Daoy (cell line): ENCODE data around the gene EEPD1. TPM values are rescaled to one million over a fixed set of nuclear protein-coding genes. Genes with fewer than 3 reads are reported as not detected.

ENCODE experiments used
- DNase-seq: peaks from one replicate; pipeline ENCODE4 v3.0.0-alpha.2; 2015; ENCODE audit warnings: low read depth
- total RNA-seq: library from RNA; depleted of rRNA; stranded (reverse); fragments of >200 nt; shearing (Covaris generic); gene quantifications from 2 replicates; pipeline ENCODE4 v1.2.3, GENCODE V29; 2014

Gene EEPD1
- total RNA-seq, 1 experiment from 2014 or later, result 10.7 TPM

GRCh38 chr7:36279200-36279925 lies 126.3 kb downstream of the EEPD1 start:
- no peak for DNase-seq

GRCh38 chr7:36279926-36280315 lies 126.9 kb downstream of the EEPD1 start:
- DNase-seq, result no peak

GRCh38 chr7:36280840-36281812 lies 128.1 kb downstream of the EEPD1 start:
- DNase-seq, result peak; percentile 96

DNA sequence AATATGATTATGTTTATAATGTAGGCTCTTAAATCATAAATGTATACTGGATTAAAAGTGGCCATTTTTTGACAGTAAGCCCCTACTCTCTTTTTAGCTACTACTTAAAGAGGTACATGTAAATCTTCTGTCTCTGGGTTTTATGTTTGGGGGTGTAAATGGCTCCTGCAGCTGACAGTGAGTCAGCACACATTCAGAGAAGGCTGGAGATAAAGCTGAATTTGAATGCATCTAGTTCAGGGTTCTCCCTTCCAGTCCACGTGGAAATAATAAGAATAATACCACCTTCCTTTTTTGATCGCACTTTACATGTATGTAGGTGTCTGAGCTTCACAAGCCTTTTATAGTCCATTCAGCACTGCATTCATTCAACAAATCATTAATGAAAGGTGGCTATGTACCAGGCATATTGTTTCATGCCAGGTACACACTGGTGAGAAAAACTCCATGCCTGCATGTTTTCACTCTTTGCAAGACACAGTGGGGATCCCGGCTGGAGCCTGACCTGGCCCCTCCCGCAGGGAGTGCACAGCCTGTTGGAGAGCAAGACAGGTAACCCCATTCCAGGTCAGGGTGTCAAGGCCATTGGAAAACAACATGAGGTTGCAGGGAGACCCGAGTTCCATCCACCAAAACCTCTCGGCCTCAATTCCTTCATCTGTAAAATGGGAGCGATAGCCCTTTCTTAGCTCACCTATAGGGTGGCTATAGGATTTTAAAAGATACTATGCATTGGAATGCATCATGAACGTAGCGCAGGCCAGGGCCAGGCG lies 129.1 kb downstream of the EEPD1 start:
- DNase-seq, result peak; percentile 63

GRCh38 chr7:36283181-36283580 lies 130.1 kb downstream of the EEPD1 start:
- no peak for DNase-seq

DNA sequence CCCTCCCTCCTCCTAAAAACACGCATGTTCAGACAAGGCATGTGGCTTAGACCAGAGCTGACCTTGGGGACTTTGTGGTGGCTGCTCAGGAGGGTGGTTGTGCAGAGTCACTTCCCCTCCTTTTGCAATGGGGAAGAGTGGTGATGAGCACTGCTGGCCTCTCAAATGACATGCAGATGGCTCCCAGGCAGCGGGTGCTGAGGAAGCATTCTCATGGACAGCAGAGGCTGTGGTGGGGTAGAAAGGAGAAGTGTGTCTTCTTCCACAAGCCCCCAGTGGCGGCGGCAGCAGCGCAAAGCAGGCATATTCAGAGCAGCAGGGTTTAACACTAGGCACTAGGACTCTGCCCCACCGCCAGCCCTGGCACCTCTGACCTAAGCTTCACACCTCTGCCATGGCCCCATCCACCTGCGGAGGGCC lies 130.7 kb downstream of the EEPD1 start:
- DNase-seq, result no peak

DNA sequence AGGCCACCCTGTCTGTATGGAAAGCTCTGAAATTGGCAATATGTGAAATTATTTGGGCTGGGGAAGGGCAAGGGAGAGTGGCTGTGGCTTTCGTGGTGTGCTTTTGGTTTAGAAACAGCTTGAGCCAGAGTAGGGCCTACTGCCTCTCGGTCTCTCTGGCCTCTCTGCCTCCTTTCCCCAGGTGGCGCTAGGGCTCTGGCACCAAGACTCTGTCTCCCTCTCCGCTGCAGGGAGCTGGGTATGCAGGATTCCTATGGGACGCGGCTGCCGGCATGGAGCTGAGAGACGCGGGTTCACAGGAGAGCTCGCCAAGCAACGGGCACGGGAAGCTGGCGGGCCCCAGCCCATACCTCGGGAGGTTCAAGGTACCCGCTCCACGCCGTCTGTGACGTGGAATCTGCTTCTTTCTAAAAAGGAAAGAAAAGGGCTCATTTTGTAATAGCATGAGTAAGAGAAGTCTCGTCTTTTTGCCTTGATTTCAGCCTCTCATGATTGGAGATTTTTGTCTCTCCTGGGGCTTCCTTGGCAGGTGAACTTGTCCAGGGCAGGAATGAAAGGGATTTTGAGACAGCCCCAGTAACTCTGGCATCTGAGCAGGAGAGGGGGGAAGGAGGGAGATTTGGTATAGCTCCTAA lies 131.5 kb downstream of the EEPD1 start:
- DNase-seq, result no peak

GRCh38 chr7:36285276-36285675 lies 132.2 kb downstream of the EEPD1 start:
- no peak for DNase-seq

GRCh38 chr7:36286226-36286625 lies 133.2 kb downstream of the EEPD1 start:
- DNase-seq, result no peak

DNA sequence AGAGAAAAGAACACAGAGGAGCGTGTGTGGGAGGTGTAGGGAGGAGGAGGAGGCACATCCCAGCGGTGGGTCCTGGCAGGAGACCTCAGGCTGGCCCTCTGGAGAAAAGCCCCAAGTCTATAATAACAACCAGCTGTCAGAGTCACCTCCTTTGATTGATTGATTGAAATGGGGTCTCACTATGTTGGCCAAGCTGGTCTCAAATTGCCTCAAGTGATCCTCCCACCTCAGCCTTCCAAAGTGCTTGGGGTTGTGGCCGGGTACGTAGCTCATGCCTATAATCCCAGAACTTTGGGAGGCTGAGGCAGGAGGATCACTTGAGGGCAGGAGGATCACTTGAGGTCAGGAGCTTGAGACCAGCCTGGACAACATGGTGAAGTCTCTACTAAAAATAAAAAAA lies 133.6 kb downstream of the EEPD1 start:
- no peak for DNase-seq

DNA sequence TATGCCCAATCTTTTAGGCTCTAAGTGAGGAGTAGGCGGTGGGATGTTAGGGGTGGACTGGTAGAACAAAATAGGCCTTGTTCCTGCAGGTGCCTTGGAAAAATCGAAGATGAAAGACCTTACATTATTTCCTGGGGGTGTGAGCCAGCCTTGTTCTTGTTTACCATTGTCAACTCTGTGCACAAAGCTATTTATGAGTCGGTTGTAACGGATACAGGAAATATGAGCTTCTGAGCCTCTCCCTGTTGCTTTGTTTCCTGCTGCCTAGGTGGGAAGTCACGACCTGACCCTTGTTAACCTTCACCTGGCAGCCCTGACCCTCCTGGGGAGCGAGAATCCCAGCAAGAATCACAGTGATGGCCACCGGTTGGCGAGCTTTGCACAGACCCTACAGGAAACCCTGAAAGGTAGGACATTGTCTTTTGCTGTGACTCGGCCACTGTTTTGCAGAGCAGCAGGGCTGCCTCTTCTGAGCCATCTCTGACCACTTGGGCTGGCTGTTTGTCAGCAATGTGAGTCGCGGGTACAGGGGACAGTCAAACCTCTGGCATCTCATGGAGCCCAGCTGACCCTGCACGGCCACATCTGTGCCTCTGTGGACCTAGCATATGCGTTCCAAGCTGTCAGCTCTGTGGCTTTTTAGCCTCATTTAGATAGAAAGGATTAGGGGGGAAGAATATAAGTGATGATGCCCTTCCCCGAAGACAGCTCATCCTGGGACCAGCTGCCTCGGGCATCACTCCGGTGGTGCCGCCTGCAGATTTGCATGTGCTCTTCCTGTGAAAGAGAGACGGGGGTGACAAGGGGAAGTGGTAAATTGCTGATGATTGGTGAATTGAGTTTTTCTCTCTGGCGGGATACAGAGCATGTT lies 134.6 kb downstream of the EEPD1 start:
- no peak for DNase-seq

GRCh38 chr7:36288501-36288900 lies 135.4 kb downstream of the EEPD1 start:
- DNase-seq, result no peak

GRCh38 chr7:36289833-36290661 lies 137.0 kb downstream of the EEPD1 start:
- DNase-seq, result no peak

DNA sequence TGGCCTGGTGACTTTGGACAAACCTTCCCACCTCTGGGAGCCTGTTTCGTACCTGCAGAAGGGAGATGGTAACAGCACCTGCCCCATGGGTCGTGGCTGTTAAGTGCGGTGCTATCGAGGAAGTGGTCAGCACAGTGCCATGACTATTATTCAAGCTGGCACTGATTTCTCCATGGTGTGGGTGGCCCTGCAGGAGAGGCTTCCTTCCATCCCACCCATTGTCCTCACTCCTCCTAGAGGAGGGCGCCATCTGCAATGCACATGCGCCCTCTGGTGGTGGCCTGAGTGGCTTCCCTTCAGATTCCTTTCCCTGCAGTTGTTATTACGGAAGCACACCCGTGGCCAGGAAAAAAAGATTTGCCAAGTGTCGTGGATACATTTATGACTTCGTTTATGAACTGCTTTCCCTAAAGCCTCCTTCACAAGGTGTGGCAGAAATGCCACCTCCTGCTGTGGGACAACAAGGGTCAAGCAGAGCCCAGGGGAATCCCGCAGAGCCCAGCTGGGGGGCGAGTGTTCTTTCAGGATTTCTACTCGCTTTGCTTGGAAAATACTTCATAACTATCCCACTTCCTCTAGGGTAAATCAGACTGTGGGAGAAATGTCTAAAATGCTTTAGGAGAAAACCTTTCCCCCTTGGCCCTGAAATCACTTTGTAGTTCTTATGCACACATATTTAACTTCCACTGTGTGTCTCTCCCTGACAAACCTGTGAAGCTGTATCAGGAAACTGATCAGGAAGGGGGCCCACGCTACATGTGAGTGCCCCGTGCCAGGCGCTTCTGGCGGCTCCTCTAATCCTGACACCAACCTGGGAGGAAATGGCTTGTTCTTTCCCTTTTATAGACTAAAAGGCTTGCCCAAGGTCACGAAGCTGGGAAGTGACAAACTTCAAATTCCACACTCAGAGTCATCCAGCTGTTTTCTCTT lies 138.6 kb downstream of the EEPD1 start:
- peak; percentile 94 for DNase-seq

GRCh38 chr7:36295090-36295489 lies 142.0 kb downstream of the EEPD1 start:
- DNase-seq, result no peak

GRCh38 chr7:36296284-36296683 lies 143.2 kb downstream of the EEPD1 start:
- no peak for DNase-seq

GRCh38 chr7:36297364-36298009 lies 144.4 kb downstream of the EEPD1 start:
- DNase-seq, result no peak

DNA sequence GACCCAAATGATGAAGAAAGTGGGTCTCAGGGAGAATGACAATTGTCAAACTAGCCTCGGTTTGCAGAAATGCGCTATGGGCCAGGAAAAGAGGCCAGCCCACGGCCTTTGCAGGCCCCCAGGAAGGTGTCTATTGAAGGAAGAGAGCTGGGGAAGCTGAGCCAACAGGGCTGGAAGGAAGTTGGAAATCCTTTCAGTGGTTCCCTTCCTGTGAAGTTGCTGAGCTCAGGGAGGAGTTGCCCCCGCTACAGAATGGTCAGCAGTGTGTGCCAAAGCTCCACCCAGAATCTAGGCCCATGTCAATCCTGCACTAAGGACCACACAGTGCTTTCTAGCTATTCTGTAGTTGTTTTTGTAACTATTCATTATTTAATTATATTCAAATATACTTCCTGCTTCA lies 145.1 kb downstream of the EEPD1 start:
- DNase-seq, result no peak
